ENCODE measurements around the gene PGBD1. TPM values are rescaled to one million over a fixed set of nuclear protein-coding genes. Genes with fewer than 3 reads are reported as not detected.
"Not testable (repeated sequence)": the region's sequence is repeated elsewhere in the genome, so short reads cannot be mapped to it uniquely, and the experiment has no call there.

PGBD1 gene
- total and polyA plus RNA-seq, 8 donors = 0.58 to 5.8 (median 1.7) TPM

DNA sequence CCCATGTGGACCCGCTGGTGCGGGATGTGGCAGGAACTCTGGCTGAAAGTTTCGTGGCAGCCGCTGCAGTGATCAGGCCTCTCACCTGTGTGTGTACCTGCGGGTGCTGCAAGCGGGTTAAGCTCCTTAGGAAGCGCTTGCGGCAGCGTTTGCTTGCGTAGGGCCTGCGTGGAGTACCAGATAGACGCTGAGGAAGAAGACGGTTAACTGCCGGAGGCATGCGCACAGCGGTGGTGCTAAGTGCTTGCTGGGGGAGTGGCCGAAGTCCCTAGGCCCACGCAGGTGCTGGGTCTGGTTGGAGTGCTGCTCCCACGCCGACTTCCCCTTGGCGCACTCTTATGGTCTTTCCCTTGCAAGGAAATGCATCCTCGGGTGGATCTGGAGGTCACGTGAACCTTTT is 31.6 kb downstream of the PGBD1 start:
- no peak overlapping the region for H3K27ac ChIP-seq
- TF ChIP-seq, protein P1, sequence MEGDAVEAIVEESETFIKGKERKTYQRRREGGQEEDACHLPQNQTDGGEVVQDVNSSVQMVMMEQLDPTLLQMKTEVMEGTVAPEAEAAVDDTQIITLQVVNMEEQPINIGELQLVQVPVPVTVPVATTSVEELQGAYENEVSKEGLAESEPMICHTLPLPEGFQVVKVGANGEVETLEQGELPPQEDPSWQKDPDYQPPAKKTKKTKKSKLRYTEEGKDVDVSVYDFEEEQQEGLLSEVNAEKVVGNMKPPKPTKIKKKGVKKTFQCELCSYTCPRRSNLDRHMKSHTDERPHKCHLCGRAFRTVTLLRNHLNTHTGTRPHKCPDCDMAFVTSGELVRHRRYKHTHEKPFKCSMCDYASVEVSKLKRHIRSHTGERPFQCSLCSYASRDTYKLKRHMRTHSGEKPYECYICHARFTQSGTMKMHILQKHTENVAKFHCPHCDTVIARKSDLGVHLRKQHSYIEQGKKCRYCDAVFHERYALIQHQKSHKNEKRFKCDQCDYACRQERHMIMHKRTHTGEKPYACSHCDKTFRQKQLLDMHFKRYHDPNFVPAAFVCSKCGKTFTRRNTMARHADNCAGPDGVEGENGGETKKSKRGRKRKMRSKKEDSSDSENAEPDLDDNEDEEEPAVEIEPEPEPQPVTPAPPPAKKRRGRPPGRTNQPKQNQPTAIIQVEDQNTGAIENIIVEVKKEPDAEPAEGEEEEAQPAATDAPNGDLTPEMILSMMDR (IDR thresholded peaks at IDR 0.05) = no peak
- no peak for TF ChIP-seq EP300 (IDR thresholded peaks at IDR 0.05)
- TF ChIP-seq POLR2A (IDR thresholded peaks at IDR 0.05) = no peak
- H3K9me3 ChIP-seq = peaks cover 0 to 17% (median 3%) of the 10 kb centered on the region in 4 donors
- no peaks in the 10 kb centered on the region for H3K4me1 ChIP-seq
- H3K36me3 ChIP-seq = peaks cover 0 to 25% (median 5%) of the 10 kb centered on the region in 4 donors
- 88 to 92% (median 91%) methylated on average over 9 to 23 of the region's 23 CpGs for WGBS, 5 donors
- intact Hi-C loops (cut with DNase I; ENCODE audit: low total_unique reads) = no loop called here
- no peaks in the 10 kb centered on the region for H3K27me3 ChIP-seq
- H3K4me3 ChIP-seq = no peak overlapping the region
- DNase-seq = no peak

DNA sequence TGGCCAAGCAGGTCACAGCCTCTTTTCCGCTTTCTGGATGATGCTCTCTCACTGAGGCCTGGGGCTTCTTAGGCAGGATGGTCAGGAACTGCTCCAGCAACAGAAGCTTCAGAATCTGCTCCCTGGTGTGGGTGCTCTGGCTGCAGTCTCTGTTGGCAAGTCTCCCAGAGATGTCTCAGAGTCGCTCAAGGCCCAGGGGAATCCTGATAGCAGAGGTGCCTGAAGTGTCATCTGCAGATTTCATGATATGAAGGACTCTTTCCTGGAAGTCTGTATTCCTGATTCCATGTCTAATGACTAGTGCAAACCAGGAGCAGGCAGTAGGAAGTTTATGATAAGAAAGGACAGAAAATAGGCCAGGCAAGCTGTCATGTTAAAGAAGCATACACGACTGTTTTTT is 34.3 kb downstream of the PGBD1 start:
- 76 to 86% (median 81%) methylated on average over 3 of the region's 3 CpGs for WGBS, 5 donors
- no peak for DNase-seq
- Histone ChIP-seq H3K4me3 (no peak overlapping the region), H3K9me3 (peaks cover 0 to 17% (median 2%) of the 10 kb centered on the region in 4 donors), H3K27ac (no peak overlapping the region), H3K4me1 (no peaks in the 10 kb centered on the region), H3K36me3 (peaks cover 0 to 21% (median 5%) of the 10 kb centered on the region in 4 donors), H3K27me3 (no peaks in the 10 kb centered on the region)
- TF ChIP-seq, protein P1 (IDR thresholded peaks at IDR 0.05) = no peak
- no peak for TF ChIP-seq POLR2AphosphoS5 (IDR thresholded peaks at IDR 0.05)
- TF ChIP-seq POLR2A (IDR thresholded peaks at IDR 0.05) = no peak
- TF ChIP-seq EP300 (IDR thresholded peaks at IDR 0.05) = no peak
- intact Hi-C loops (cut with DNase I; ENCODE audit: low total_unique reads) = no loop called here

DNA sequence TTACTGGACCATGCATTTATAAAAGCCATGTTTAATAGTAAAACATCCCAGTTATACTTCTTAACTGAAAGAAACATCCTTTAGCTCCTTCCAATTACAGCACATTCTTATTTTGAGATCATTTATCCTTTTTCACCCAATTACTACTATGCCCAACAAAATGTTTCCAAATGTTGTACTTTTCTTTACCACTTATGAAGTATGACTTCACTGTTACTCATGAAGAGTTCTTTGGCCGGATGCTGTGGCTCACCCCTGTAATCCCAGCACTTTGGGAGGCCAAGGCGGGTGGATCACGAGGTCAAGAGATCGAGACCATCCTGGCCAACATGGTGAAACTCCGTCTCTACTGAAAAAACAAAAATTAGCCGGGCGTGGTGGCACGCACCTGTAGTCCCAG is 36.5 kb downstream of the PGBD1 start:
- H3K4me1 ChIP-seq; H3K27me3 ChIP-seq; DNase-seq; H3K27ac ChIP-seq; H3K4me3 ChIP-seq; intact Hi-C loops (cut with DNase I; ENCODE audit: low total_unique reads): not testable (repeated sequence)
- peaks cover 0 to 11% (median 3%) of the 10 kb centered on the region in 4 donors for H3K9me3 ChIP-seq
- H3K36me3 ChIP-seq = peaks cover 0 to 28% (median 4%) of the 10 kb centered on the region in 4 donors
- 90 to 96% (median 94%) methylated on average over 8 of the region's 8 CpGs for WGBS, 5 donors

DNA sequence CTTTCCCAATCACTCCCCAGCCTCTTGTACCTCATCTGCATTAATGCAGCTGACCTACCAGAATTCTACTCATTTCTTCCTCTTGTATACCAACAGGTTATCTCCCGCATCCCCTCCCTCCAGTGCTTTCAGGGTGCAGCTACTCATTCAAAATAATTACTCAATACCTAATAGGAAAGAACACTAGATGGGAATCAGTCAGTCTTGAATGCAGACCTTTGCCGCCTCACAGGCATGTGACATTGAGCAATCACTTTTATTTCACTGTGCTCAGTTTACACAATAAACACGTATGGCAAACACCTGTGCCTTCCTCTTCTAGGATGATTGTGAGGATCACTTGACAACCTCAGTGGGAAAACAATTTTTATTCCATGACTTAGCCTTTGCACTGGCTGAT is 41.3 kb downstream of the PGBD1 start:
- WGBS, 5 donors = 75 to 87% (median 81%) methylated on average over 3 of the region's 3 CpGs
- H3K27me3 ChIP-seq = no peaks in the 10 kb centered on the region
- H3K36me3 ChIP-seq = peaks cover 23 to 57% (median 39%) of the 10 kb centered on the region in 4 donors
- TF ChIP-seq POLR2AphosphoS5 (IDR thresholded peaks at IDR 0.05) = no peak
- TF ChIP-seq EP300 (IDR thresholded peaks at IDR 0.05) = no peak
- TF ChIP-seq, protein P1 (IDR thresholded peaks at IDR 0.05) = no peak
- no peak for TF ChIP-seq POLR2A (IDR thresholded peaks at IDR 0.05)
- intact Hi-C loops (cut with DNase I; ENCODE audit: low total_unique reads) = no loop called here
- no peak for DNase-seq
- peaks cover 17 to 48% (median 29%) of the 10 kb centered on the region in 4 donors for H3K9me3 ChIP-seq
- H3K27ac ChIP-seq = no peak overlapping the region
- no peaks in the 10 kb centered on the region for H3K4me1 ChIP-seq
- H3K4me3 ChIP-seq = no peak overlapping the region

DNA sequence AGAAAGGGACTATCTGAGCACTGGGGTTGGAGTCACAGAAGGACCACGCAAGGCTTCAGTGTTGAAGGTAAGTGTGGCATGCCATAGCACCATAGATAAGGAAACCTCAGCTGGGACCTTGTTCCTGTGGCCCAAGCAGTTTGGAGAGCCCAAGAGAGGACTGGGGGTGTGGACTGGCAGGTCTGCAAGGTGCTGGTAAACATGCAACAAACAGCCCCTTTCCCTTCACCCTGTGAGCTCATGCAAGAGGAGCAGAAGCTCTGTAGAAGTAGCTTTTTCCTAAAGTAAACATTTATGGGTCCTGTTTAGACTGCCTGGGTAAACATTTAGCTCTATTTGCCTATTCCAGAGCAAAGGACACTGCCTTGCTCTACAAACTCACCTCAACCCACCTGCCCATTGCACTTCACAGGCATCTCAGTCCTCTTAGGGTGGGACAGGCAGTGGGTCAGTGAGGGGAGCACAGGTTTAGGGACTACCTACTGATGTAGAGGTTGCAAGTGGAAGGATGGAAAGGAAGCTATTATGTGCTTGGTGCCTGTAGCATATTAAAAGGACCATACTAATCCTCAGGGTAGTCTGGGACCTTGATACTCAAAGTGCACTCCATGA is 42.5 kb downstream of the PGBD1 start:
- Histone ChIP-seq H3K4me1 (no peaks in the 10 kb centered on the region), H3K4me3 (no peak overlapping the region), H3K27ac (no peak overlapping the region), H3K27me3 (no peaks in the 10 kb centered on the region), H3K36me3 (peaks cover 23 to 69% (median 45%) of the 10 kb centered on the region in 4 donors), H3K9me3 (peaks cover 18 to 58% (median 37%) of the 10 kb centered on the region in 4 donors)
- TF ChIP-seq, protein P1 (IDR thresholded peaks at IDR 0.05) = no peak
- DNase-seq = no peak
- intact Hi-C loops (cut with DNase I; ENCODE audit: low total_unique reads) = no loop called here
- 80 to 86% (median 83%) methylated on average over 1 of the region's 1 CpG for WGBS, 5 donors

Measured in stomach (tissue), 9 donors.